ENCODE results near the gene ANKRD10.

The ANKRD10 gene

DNA sequence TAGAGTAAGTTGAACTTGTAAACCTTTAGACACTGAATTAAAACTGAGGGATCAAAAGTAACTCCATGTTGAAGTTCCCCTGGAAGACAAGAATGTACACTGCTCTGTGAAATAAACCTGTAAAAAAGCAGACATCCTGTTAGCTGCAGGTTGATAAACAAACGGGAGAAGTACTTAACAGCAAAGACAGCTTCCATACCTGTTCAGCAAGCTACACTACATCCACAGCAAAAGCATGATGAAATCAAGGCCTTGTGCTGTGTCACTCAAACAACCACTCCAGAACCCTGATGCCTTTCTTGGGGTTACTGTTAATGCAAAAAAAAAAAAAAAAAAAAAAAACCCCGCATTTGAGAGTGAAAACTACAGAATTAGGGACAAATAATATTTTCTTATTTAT lies 20.8 kb downstream of the ANKRD10 start:
- DNase-seq (ENCODE audit: low spot score), result no peak
- TF ChIP-seq, protein P1, sequence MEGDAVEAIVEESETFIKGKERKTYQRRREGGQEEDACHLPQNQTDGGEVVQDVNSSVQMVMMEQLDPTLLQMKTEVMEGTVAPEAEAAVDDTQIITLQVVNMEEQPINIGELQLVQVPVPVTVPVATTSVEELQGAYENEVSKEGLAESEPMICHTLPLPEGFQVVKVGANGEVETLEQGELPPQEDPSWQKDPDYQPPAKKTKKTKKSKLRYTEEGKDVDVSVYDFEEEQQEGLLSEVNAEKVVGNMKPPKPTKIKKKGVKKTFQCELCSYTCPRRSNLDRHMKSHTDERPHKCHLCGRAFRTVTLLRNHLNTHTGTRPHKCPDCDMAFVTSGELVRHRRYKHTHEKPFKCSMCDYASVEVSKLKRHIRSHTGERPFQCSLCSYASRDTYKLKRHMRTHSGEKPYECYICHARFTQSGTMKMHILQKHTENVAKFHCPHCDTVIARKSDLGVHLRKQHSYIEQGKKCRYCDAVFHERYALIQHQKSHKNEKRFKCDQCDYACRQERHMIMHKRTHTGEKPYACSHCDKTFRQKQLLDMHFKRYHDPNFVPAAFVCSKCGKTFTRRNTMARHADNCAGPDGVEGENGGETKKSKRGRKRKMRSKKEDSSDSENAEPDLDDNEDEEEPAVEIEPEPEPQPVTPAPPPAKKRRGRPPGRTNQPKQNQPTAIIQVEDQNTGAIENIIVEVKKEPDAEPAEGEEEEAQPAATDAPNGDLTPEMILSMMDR (IDR thresholded peaks at IDR 0.05; ENCODE audit: borderline replicate concordance, control extremely low read depth, extremely low read depth, insufficient read depth, missing control alignments), result no peak
- in situ Hi-C loops (cut with MboI; ENCODE audit: low sequenced_read_pairs, unreplicated experiment), result no loop called here

DNA sequence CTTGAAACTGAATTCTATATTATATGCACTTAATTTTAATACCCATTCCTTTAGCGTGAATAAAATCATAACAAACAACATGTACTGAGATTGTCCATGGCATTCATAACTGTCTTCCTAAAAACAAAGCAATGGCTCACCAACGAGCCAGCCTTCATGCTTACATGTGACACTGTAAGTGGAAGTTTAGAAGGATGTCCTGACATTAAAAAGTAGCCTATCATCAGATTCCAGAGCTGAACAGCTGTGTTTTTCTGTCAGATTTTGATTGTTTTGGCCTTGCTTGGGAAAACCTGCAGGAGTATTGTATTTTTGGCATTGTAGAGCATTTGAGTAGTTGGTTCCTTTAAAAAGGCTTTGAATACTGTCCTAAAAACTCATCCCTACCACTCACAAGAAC lies 21.3 kb downstream of the ANKRD10 start:
- in situ Hi-C loops (cut with MboI; ENCODE audit: low sequenced_read_pairs, unreplicated experiment), result no loop called here
- TF ChIP-seq, protein P1 (IDR thresholded peaks at IDR 0.05; ENCODE audit: borderline replicate concordance, control extremely low read depth, extremely low read depth, insufficient read depth, missing control alignments), result no peak
- no peak for DNase-seq (ENCODE audit: low spot score)

DNA sequence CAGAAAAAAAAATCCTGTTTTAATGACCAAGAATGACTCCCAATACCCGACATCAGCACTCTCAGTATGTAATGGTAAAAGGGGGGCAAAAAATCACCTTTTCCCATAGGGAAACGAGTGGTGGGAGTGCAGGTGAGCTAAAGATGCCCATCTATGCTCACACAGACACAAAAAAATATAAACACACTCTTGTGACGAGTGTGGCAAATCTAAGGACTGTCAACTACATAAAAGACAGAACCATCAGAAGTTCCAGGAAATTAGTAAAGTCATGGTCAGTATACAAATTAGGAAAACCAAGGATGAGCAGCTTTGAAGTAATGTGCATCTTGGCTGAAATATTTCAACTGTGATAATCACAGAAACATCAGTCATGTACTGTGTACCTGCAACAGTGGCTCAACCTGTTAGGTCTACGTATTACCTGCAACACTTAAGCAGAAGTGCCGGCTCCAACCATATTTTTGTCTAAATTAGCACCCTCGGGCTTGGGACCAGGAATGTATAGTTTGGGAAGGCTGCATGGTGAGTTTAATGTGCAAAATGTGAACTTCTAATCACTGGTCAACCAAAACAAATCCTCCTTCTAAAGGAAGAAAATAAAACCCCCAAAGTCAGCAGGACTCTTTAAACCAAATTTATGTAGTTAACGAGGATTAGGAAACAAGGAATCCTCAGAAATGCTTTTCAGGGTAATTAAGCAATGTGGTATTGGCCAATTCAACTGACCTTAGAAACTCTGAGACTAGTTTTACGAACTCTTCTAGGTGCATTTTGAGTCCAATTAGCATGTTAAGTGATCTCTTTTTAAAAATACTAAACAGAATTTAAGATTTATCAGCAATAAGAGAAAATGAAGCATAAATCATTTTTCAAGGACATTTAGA lies 24.3 kb downstream of the ANKRD10 start:
- TF ChIP-seq, protein P1 (IDR thresholded peaks at IDR 0.05; ENCODE audit: borderline replicate concordance, control extremely low read depth, extremely low read depth, insufficient read depth, missing control alignments), result no peak
- in situ Hi-C loops (cut with MboI; ENCODE audit: low sequenced_read_pairs, unreplicated experiment), result no loop called here
- no peak for DNase-seq (ENCODE audit: low spot score)

DNA sequence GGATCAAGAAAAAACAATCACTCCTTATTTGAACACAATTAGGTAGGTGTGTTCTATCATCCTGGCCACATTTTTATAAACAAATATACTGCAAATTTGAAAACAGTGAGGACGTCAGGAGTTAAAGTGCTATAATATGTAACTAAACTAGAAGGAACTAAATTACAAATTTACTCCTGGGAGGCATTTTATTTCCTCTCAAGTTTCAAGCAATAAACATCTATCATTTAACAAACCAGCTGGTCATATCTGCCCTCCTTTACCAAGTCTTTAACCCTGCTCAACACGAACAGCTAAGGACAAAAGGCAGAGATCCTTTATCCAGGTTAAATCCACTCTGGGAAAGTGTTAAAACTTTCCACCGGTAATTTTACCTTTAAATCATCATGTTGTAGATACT lies 26.5 kb downstream of the ANKRD10 start:
- DNase-seq (ENCODE audit: low spot score), result no peak
- in situ Hi-C loops (cut with MboI; ENCODE audit: low sequenced_read_pairs, unreplicated experiment), result no loop called here
- TF ChIP-seq, protein P1 (IDR thresholded peaks at IDR 0.05; ENCODE audit: borderline replicate concordance, control extremely low read depth, extremely low read depth, insufficient read depth, missing control alignments), result no peak

DNA sequence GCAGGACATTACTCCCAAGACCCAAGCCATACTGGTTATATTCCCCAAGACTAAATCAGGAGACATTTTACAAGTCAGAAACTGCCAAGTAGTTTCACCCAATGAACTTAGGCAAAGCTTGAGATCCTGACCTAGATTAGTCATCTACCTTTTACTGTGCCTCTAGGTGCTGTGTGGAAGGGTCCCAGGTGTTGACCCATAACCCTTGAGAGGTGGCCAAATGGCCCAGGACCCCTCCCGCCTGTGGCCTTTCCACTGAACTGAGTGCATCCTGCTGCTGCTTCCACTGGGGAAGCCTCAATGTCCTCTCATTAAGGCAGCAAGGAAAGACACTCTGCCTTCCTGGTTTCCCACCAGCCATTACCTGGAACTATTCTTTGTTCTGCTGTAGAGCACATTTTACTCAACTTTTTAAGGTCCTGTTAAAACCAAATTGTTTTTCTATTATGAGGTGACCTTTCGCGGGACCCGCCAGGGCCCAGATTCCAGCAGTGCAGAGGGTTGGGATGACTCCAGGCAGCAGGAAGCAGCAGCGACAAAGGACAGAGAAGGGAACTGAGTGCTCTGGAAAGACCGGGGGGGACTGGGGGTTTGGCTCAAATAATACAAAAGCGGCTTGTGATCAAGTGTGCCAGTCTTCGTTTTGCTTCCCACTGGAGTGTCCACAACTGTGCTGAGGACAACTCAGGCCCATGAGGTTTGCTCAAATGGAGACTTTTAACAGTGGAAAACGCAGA lies 27.1 kb downstream of the ANKRD10 start:
- no peak for DNase-seq (ENCODE audit: low spot score)
- TF ChIP-seq, protein P1 (IDR thresholded peaks at IDR 0.05; ENCODE audit: borderline replicate concordance, control extremely low read depth, extremely low read depth, insufficient read depth, missing control alignments), result no peak
- in situ Hi-C loops (cut with MboI; ENCODE audit: low sequenced_read_pairs, unreplicated experiment), result no loop called here

DNA sequence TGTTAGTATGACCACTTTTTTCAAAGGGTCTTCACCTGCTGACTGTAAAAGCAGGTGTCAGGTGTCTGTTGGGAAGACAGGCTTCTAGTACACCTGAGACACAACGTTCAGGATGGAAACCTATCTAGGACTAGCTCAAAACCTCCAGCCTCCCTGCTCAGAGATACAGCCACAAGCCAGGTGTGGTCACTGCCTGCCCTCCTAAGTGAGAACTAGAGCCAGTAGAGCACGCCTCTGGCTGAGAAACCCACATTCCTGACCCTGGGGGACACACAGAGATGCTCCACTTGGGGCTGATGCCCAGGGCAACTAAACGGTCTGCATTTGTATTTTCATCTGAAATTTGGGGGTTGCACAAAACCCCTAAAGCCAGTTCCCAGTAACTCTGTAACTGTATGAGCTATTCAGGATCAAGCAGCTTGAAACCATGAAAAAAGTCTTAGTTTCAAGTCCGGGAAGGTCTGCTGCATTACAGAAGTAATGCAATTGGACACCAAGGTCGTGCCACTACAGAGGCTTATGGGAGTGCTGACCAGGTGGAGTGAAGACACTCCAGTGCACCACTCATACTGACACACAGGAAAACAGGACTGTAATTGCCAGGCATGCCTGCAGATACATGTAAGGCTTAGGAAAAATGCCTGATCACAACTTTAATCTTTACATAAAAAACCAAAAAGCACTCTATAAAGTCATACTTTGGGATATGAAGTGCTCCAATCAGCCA lies 27.8 kb downstream of the ANKRD10 start:
- TF ChIP-seq, protein P1 (IDR thresholded peaks at IDR 0.05; ENCODE audit: borderline replicate concordance, control extremely low read depth, extremely low read depth, insufficient read depth, missing control alignments), result no peak
- in situ Hi-C loops (cut with MboI; ENCODE audit: low sequenced_read_pairs, unreplicated experiment), result no loop called here
- DNase-seq (ENCODE audit: low spot score), result no peak
